ENCODE measurements around the gene FGR. TPM values are rescaled to one million over a fixed set of nuclear protein-coding genes. Genes with fewer than 3 reads are reported as not detected.

The FGR gene
- total RNA-seq, 1 donor from 2014 or later = not detected

DNA sequence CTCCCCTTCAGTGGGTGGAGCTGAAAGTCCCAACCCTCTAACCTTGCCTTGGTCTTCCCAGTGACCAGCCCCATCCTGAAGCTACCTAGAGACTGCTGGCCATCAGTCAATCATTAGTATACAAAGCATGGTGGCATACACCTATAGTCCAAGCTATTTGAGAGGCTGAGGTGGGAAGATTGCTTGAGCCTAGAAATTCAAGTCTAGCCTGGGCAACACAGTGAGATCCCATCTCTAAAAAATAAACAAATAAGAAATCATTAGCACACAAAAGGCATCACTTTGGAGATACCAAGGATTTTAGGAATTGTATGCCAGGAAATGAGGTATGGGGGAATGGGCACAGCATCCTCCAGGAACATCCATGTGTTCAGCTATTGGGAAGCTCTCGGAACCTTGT lies 41.4 kb upstream of the FGR start:
- peaks cover 3% of the 10 kb centered on the region for H3K36me3 Mint-ChIP-seq (ENCODE audit: low read depth)
- H3K4me1 Mint-ChIP-seq (ENCODE audit: low read depth) = peaks cover 20% of the 10 kb centered on the region
- no peak overlapping the region for H3K27ac Mint-ChIP-seq (ENCODE audit: unreplicated experiment)
- DNase-seq (ENCODE audit: low spot score) = no peak
- TF ChIP-seq, protein P1, sequence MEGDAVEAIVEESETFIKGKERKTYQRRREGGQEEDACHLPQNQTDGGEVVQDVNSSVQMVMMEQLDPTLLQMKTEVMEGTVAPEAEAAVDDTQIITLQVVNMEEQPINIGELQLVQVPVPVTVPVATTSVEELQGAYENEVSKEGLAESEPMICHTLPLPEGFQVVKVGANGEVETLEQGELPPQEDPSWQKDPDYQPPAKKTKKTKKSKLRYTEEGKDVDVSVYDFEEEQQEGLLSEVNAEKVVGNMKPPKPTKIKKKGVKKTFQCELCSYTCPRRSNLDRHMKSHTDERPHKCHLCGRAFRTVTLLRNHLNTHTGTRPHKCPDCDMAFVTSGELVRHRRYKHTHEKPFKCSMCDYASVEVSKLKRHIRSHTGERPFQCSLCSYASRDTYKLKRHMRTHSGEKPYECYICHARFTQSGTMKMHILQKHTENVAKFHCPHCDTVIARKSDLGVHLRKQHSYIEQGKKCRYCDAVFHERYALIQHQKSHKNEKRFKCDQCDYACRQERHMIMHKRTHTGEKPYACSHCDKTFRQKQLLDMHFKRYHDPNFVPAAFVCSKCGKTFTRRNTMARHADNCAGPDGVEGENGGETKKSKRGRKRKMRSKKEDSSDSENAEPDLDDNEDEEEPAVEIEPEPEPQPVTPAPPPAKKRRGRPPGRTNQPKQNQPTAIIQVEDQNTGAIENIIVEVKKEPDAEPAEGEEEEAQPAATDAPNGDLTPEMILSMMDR (IDR thresholded peaks at IDR 0.05) = no peak
- H3K27me3 Mint-ChIP-seq (ENCODE audit: low read depth) = no peaks in the 10 kb centered on the region
- no peak overlapping the region for H3K4me3 Mint-ChIP-seq (ENCODE audit: unreplicated experiment)
- peaks cover 4% of the 10 kb centered on the region for H3K9me3 Mint-ChIP-seq (ENCODE audit: low read depth)

DNA sequence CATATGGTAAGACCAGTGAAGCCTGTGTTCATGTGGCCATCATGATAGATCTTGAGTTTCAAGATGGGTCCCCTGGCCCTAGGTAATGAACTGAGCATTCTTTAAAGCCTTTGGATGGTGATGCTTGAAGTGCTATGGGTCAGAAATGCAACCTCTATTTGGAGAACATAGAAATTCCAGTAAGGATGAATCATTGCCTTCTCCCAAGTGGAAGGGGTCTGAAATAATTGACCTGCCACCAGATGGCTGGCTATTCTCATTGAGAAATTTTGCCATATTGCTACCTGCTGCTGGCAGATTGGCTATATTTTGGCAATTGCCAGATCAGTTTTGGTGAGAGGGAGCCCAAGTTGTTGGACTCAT lies 37.7 kb upstream of the FGR start:
- Mint-ChIP-seq H3K36me3 (ENCODE audit: low read depth) (no peaks in the 10 kb centered on the region), H3K4me3 (ENCODE audit: unreplicated experiment) (peak overlapping the region; percentile 78), H3K27me3 (ENCODE audit: low read depth) (no peaks in the 10 kb centered on the region), H3K27ac (ENCODE audit: unreplicated experiment) (peak overlapping the region; percentile 98), H3K4me1 (ENCODE audit: low read depth) (peaks cover 32% of the 10 kb centered on the region), H3K9me3 (ENCODE audit: low read depth) (no peaks in the 10 kb centered on the region)
- no peak for DNase-seq (ENCODE audit: low spot score)
- TF ChIP-seq, protein P1 (IDR thresholded peaks at IDR 0.05) = no peak

DNA sequence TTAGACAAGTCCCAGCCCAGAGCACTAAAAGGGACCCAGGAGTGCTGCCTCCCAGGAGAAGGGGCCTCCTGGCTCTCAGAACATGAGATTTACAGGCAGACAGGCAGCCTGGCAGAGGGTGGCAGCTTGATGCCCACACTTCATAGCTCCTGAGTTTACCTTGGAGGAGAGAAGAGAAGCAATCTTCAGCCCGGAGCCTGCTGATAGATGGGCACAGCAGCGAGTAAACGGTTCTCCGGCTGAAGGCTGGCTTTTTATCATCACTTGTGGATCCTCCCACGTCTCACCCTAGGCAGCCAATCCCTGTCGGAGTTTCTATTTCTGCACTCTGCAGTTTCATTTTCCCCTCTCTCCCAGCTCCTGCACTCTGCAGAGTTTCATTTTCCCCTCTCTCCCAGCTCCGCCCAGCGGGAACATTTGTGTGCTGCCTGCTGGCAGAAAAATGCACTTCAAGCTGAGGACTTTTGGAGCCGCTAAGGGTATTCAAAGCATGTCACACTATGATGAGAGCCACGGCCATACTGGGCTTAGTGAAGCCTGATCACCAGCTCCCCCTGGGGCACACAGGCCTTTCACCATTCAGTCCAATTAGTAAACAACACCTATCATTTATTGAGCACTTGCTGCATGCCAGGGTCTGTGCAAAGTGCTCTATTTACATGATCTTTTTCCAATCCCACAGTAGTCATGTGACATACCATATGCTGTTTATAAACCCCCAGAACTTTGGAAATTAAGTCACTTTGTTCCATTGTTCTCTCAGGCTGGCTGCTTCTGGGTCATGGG lies 37.2 kb upstream of the FGR start, which contains the start of gene IFI6:
TSS of gene IFI6 (minus strand) at position 229 of the 786 bp plus-strand sequence. CDS start 2,878 bp downstream, outside the sequence.
- Mint-ChIP-seq H3K4me1 (ENCODE audit: low read depth) (peaks cover 32% of the 10 kb centered on the region), H3K27ac (ENCODE audit: unreplicated experiment) (peak within 1 kb of the TSS; percentile 98), H3K36me3 (ENCODE audit: low read depth) (peaks cover 2% of the 10 kb centered on the region), H3K4me3 (ENCODE audit: unreplicated experiment) (peak within 1 kb of the TSS; percentile 78), H3K27me3 (ENCODE audit: low read depth) (no peaks in the 10 kb centered on the region), H3K9me3 (ENCODE audit: low read depth) (no peaks in the 10 kb centered on the region)
- TF ChIP-seq, protein P1 (IDR thresholded peaks at IDR 0.05) = peak; percentile 70
- DNase-seq (ENCODE audit: low spot score) = no peak

DNA sequence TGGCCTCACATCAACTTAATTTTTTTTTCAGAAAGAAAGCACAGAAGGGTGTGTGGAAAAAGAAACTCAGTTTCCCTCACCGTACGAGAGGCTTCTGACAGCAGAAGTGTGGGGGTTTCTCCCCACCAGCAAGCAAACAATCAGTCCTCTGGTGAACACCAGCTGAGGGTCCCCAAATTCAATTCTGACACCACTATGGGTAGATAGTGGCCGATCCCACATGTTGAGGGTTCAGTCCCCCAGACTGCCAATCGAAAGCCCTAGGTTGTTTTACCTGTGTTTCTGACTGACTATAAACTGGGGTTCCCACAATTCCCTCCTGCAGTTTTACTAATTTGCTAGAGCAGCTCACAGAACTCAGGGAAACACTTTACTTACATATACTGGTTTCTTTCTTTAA lies 34.9 kb upstream of the FGR start:
- TF ChIP-seq, protein P1 (IDR thresholded peaks at IDR 0.05) = no peak
- Mint-ChIP-seq H3K36me3 (ENCODE audit: low read depth) (peaks cover 6% of the 10 kb centered on the region), H3K4me3 (ENCODE audit: unreplicated experiment) (peak overlapping the region; percentile 72), H3K27ac (ENCODE audit: unreplicated experiment) (no peak overlapping the region), H3K27me3 (ENCODE audit: low read depth) (no peaks in the 10 kb centered on the region), H3K9me3 (ENCODE audit: low read depth) (no peaks in the 10 kb centered on the region), H3K4me1 (ENCODE audit: low read depth) (peaks cover 32% of the 10 kb centered on the region)
- DNase-seq (ENCODE audit: low spot score) = no peak

DNA sequence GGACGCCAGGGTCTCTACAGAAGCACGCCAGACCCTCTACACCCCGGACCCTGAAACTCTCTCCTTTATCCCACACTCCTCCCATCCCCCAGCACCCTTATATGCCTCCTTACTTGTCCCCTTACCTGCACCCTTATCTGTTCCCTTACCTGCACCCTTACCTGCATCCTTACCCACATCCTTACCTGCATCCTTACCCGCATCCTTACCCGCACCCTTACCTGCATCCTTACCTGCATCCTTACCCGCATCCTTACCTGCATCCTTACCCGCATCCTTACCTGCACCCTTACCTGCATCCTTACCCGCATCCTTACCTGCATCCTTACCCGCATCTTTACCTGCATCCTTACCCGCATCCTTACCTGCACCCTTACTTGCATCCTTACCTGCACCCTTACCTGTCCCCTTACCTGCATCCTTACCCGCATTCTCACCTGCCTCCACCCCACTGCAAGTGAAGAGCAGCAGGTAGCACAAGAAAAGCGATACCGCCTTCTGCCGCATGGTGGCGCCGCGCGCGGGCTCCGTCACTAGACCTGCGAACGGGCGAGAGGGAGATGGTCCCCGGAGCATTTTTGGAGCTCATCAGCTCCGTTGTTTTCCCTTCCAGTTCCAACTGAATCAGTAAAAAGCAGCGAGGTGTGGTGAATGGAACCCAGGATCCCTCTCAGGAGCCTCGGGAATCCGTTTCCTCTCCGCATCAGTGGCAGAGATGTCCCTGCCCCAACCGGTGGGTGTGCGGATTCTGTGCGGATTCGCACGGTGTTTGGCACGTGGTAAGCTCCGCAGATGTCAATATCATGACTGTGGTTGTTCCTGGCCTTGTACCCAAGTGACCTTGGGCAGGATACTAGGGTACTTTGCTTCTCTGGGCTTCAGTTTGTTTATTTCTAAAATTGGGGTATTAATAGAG lies 34.1 kb upstream of the FGR start:
- H3K4me3 Mint-ChIP-seq (ENCODE audit: unreplicated experiment) = peak overlapping the region; percentile 72
- H3K36me3 Mint-ChIP-seq (ENCODE audit: low read depth) = peaks cover 6% of the 10 kb centered on the region
- H3K27ac Mint-ChIP-seq (ENCODE audit: unreplicated experiment) = no peak overlapping the region
- TF ChIP-seq, protein P1 (IDR thresholded peaks at IDR 0.05) = peak; percentile 91
- no peak for DNase-seq (ENCODE audit: low spot score)
- H3K4me1 Mint-ChIP-seq (ENCODE audit: low read depth) = peaks cover 32% of the 10 kb centered on the region
- H3K9me3 Mint-ChIP-seq (ENCODE audit: low read depth) = no peaks in the 10 kb centered on the region
- H3K27me3 Mint-ChIP-seq (ENCODE audit: low read depth) = no peaks in the 10 kb centered on the region

Measured in chondrocyte (in vitro differentiated cells).